CD4-positive, alpha-beta T cell (primary cell): ENCODE results near the gene PPP1R2. TPM values are rescaled to one million over a fixed set of nuclear protein-coding genes. Genes with fewer than 3 reads are reported as not detected.

Source experiments
- ATAC-seq: fragments of 200-7000 bp; cut with Tn5 transposase; one replicate; pipeline ENCODE4 v1.10.0; 2022; ENCODE audit warnings: mild to moderate bottlenecking; ENCODE audit not compliant: poor library complexity
- CTCF ChIA-PET: fragments of 350-600 bp; sonication (Branson Sonifier 250); formaldehyde crosslinking; loops from one replicate; lab custom pipeline; 2021; ENCODE audit warnings: antibody characterized with exemption, inconsistent platforms; lab: Charles Lee
- POLR2A ChIA-PET: fragments of 350-600 bp; sonication (Branson Sonifier 250); formaldehyde crosslinking; loops from one replicate; lab custom pipeline; 2021; ENCODE audit warnings: antibody characterized with exemption, inconsistent platforms; lab: Charles Lee
- DNase-seq, 14 experiments: peaks; one replicate each; pipeline ENCODE4 v3.0.0-alpha.2; 2013 to 2020; ENCODE audit warnings: mixed read lengths in 2 of 14
- H3K27ac ChIP-seq, 2 donors: one replicate each; pipeline versions ENCODE4 v1.5.1 to v1.7.0; 2013; ENCODE audit warnings: low read length in 2 of 2, low read depth in 1 of 2, mild to moderate bottlenecking in 1 of 2
- H3K27me3 ChIP-seq, 2 experiments: 1 replicate in 1 of 2; 2 replicates in 1 of 2; pipeline versions ENCODE4 v1.6.1 to v1.7.0; 2013; ENCODE audit warnings: low read length in 2 of 2, control low read depth in 1 of 2, mild to moderate bottlenecking in 1 of 2, moderate library complexity in 1 of 2; ENCODE audit not compliant: insufficient read depth in 2 of 2, control insufficient read depth in 1 of 2
- H3K36me3 ChIP-seq: one replicate; pipeline ENCODE4 v1.6.1; 2013; ENCODE audit warnings: low read length, control low read depth; ENCODE audit not compliant: insufficient read depth
- H3K4me1 ChIP-seq: one replicate; pipeline ENCODE4 v1.6.1; 2013; ENCODE audit warnings: low read length, control low read depth; ENCODE audit not compliant: insufficient read depth
- H3K4me3 ChIP-seq: one replicate; pipeline ENCODE4 v1.5.1; 2013; ENCODE audit warnings: mild to moderate bottlenecking, low read length, moderate library complexity
- H3K9me3 ChIP-seq, 2 experiments: 1 replicate in 1 of 2; 2 replicates in 1 of 2; pipeline versions ENCODE4 v1.6.1 to v1.7.0; 2013; ENCODE audit warnings: low read length in 2 of 2, mild to moderate bottlenecking in 2 of 2, control low read depth in 1 of 2, moderate library complexity in 1 of 2; ENCODE audit not compliant: control insufficient read depth in 1 of 2, insufficient read depth in 1 of 2
- H3K27ac Mint-ChIP-seq: one replicate; pipeline ENCODE4 v1.8.0; 2020; ENCODE audit warnings: mixed read lengths
- H3K27me3 Mint-ChIP-seq: one replicate; pipeline ENCODE4 v1.8.0; 2021; ENCODE audit warnings: mixed read lengths
- H3K36me3 Mint-ChIP-seq: one replicate; pipeline ENCODE4 v1.8.0; 2021; ENCODE audit warnings: low read depth, mixed read lengths
- H3K4me1 Mint-ChIP-seq: one replicate; pipeline ENCODE4 v1.8.0; 2021; ENCODE audit warnings: low read depth, mixed read lengths
- H3K4me3 Mint-ChIP-seq: one replicate; pipeline ENCODE4 v1.8.0; 2020; ENCODE audit warnings: mild to moderate bottlenecking, mixed read lengths
- H3K9me3 Mint-ChIP-seq: one replicate; pipeline ENCODE4 v1.8.0; 2020; ENCODE audit warnings: mixed read lengths
- intact Hi-C, 2 experiments: fragments of 100-400 bp; cut with DNase I in 1 of 2; cut with micrococcal nuclease in 1 of 2; formaldehyde crosslinking; loops; one replicate each; pipeline versions ENCODE4 v1.15.1 to v1.9.0; 2023 to 2025; cut with DNase I, micrococcal nuclease
- total RNA-seq, 174 experiments: library from RNA in 2 of 174; stranded (reverse) in 2 of 174; gene quantifications; one replicate each; pipeline ENCODE4 v1.2.3 and lab custom pipeline; 2021 to 2026
- TF ChIP-seq, protein P1 (sequence below): fragments of 200-600 bp; IDR thresholded peaks from one replicate; pipeline ENCODE4 v1.8.0; 2022; ENCODE audit warnings: antibody characterized with exemption, mild to moderate bottlenecking

The PPP1R2 gene
- total RNA-seq, 2 experiments from 2014 or later = 205 to 210 TPM

DNA sequence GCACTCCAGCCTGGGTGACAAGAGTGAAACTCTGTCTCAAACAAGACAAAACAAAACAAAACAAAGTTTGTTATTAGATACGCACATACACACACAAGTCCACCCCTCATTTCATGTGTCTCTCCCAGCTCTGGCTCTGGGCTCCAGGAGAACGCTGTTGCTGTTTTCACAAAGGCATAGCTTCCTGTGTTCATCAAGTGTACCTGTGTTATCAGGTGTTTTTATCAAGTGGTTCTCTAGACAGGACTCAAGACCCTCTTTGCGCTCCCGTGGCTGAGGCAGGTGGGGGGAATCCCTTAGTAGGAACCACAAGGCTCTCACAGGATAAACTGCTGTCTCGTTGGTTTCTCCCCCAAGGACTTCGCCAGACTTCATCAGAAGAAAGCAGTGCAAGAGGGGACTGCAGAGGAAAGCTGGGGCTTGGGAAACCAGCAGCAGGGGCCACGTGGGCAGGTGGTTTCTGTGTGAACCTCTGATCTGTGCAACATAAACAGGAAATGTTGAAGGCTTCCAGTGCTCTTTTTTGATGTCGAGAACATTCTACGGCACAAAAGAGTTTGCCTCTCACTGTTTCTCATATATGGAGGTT lies 6.9 kb upstream of the PPP1R2 start:
- DNase-seq (peak; percentile 69 to 94 (median 80)), ATAC-seq (peak; percentile 78)
- Histone ChIP-seq H3K4me3 (peak overlapping the region; percentile 45), H3K4me1 (peaks cover 92% of the 10 kb centered on the region), H3K27me3 (no peaks in the 10 kb centered on the region), H3K27ac (peak overlapping the region; percentile 80 to 81), H3K9me3 (no peaks in the 10 kb centered on the region), H3K36me3 (no peaks in the 10 kb centered on the region)
- Mint-ChIP-seq H3K27me3 (no peaks in the 10 kb centered on the region), H3K36me3 (no peaks in the 10 kb centered on the region), H3K9me3 (no peaks in the 10 kb centered on the region), H3K27ac (peak overlapping the region; percentile 93), H3K4me3 (peak overlapping the region; percentile 83), H3K4me1 (peaks cover 93% of the 10 kb centered on the region)
- intact Hi-C loops = loop anchor here (1.0 to 10.0 kb wide), 8 partner anchors 8 to 1065 kb away; partner anchors contain the start of genes ATP13A3 (in 1 of the 2), LSG1 (in 1 of the 2) and TNK2 (in 1 of the 2)
- ChIA-PET CTCF (interaction anchor here (0.6 to 3.0 kb wide), 5 partner anchors 9 to 301 kb away, joined by 3 to 12 read pairs (median 4); partner anchors contain the start of gene XXYLT1), POLR2A (interaction anchor here (0.6 to 9.6 kb wide), 23 partner anchors 8 to 967 kb away, joined by 3 to 202 read pairs (median 6); partner anchors contain the start of genes ACAP2, LSG1, PPP1R2 and TNK2)
- TF ChIP-seq, protein P1, sequence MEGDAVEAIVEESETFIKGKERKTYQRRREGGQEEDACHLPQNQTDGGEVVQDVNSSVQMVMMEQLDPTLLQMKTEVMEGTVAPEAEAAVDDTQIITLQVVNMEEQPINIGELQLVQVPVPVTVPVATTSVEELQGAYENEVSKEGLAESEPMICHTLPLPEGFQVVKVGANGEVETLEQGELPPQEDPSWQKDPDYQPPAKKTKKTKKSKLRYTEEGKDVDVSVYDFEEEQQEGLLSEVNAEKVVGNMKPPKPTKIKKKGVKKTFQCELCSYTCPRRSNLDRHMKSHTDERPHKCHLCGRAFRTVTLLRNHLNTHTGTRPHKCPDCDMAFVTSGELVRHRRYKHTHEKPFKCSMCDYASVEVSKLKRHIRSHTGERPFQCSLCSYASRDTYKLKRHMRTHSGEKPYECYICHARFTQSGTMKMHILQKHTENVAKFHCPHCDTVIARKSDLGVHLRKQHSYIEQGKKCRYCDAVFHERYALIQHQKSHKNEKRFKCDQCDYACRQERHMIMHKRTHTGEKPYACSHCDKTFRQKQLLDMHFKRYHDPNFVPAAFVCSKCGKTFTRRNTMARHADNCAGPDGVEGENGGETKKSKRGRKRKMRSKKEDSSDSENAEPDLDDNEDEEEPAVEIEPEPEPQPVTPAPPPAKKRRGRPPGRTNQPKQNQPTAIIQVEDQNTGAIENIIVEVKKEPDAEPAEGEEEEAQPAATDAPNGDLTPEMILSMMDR = no peak

- Histone ChIP-seq H3K9me3 (no peaks in the 10 kb centered on the region), H3K27ac (peak overlapping the region; percentile 80 to 81), H3K4me1 (peaks cover 92% of the 10 kb centered on the region), H3K27me3 (no peaks in the 10 kb centered on the region), H3K4me3 (peak overlapping the region; percentile 4), H3K36me3 (no peaks in the 10 kb centered on the region)
- Mint-ChIP-seq H3K36me3 (peaks cover 3% of the 10 kb centered on the region), H3K9me3 (no peaks in the 10 kb centered on the region), H3K27me3 (no peaks in the 10 kb centered on the region), H3K4me3 (peak overlapping the region; percentile 76), H3K27ac (peak overlapping the region; percentile 93), H3K4me1 (peaks cover 94% of the 10 kb centered on the region)
- peak in 3 of 14 experiments; percentile 33 to 54 (median 43) for DNase-seq
- ATAC-seq = no peak
- POLR2A ChIA-PET = interaction anchor here (1.4 to 9.6 kb wide), 7 partner anchors 8 to 346 kb away, joined by 6 to 202 read pairs (median 9); partner anchors contain the start of genes ACAP2, PPP1R2 and XXYLT1
- intact Hi-C loops = loop anchor here in 1 of 2 experiments (5.0 to 10.0 kb wide), 4 partner anchors 353 to 1064 kb away; partner anchors contain the start of genes ATP13A3 and LSG1
- CTCF ChIA-PET = interaction anchor here (1.4 kb wide), 1 partner anchor 27 kb away, joined by 3 read pairs; no protein-coding TSS in a partner anchor
- TF ChIP-seq, protein P1 = no peak
These were observed 5.9 kb upstream of the PPP1R2 start for GRCh38 chr3:195548987-195549386.

- DNase-seq (peak in 2 of 14 experiments; percentile 38 to 42), ATAC-seq (no peak)
These were observed 5.4 kb upstream of the PPP1R2 start for GRCh38 chr3:195548501-195548900.

More at GRCh38 chr3:195548501-195548900, 5.4 kb upstream of the PPP1R2 start:
- H3K4me1 ChIP-seq = peaks cover 95% of the 10 kb centered on the region
- H3K27ac ChIP-seq = peak overlapping the region; percentile 5 to 13
- Mint-ChIP-seq H3K27ac (peak overlapping the region; percentile 93), H3K36me3 (peaks cover 8% of the 10 kb centered on the region), H3K27me3 (no peaks in the 10 kb centered on the region), H3K9me3 (no peaks in the 10 kb centered on the region), H3K4me3 (peak overlapping the region; percentile 76), H3K4me1 (peaks cover 96% of the 10 kb centered on the region)
- H3K4me3 ChIP-seq = peak overlapping the region; percentile 4
- ChIA-PET CTCF (interaction anchor here (1.4 kb wide), 1 partner anchor 27 kb away, joined by 3 read pairs; no protein-coding TSS in a partner anchor), POLR2A (interaction anchor here (2.2 to 9.6 kb wide), 3 partner anchors 8 to 278 kb away, joined by 12 to 202 read pairs (median 36); partner anchors contain the start of genes PPP1R2 and XXYLT1)
- no peaks in the 10 kb centered on the region for H3K27me3 ChIP-seq
- no peaks in the 10 kb centered on the region for H3K9me3 ChIP-seq
- no peaks in the 10 kb centered on the region for H3K36me3 ChIP-seq
- intact Hi-C loops = loop anchor here in 1 of 2 experiments (5.0 to 10.0 kb wide), 4 partner anchors 354 to 1064 kb away; partner anchors contain the start of genes ATP13A3 and LSG1
- TF ChIP-seq, protein P1 = no peak
